Mucosa of rectum (tissue), 2 donors: ENCODE results near the gene TTC29.
"Not testable (repeated sequence)": the region's sequence is repeated elsewhere in the genome, so short reads cannot be mapped to it uniquely, and the experiment has no call there.

Source experiments
- H3K27ac ChIP-seq, 2 donors: one replicate each; pipeline ENCODE4 v1.7.0; 2013; ENCODE audit warnings: inconsistent platforms in 2 of 2, low read depth in 2 of 2, low read length in 2 of 2
- H3K27me3 ChIP-seq, 2 donors: one replicate each; pipeline ENCODE4 v1.7.0; 2013; ENCODE audit warnings: low read length in 2 of 2; ENCODE audit not compliant: control insufficient read depth in 2 of 2, insufficient read depth in 2 of 2
- H3K36me3 ChIP-seq, 2 donors: one replicate each; pipeline ENCODE4 v1.7.0; 2013; ENCODE audit warnings: low read length in 2 of 2; ENCODE audit not compliant: control insufficient read depth in 2 of 2, insufficient read depth in 2 of 2
- H3K4me1 ChIP-seq, 2 donors: one replicate each; pipeline ENCODE4 v1.7.0; 2013; ENCODE audit warnings: low read length in 2 of 2, mild to moderate bottlenecking in 1 of 2; ENCODE audit not compliant: control insufficient read depth in 2 of 2, insufficient read depth in 2 of 2
- H3K4me3 ChIP-seq, 2 donors: one replicate each; pipeline ENCODE4 v1.7.0; 2013; ENCODE audit warnings: low read length in 2 of 2
- H3K9ac ChIP-seq, 2 donors: one replicate each; pipeline ENCODE4 v1.7.0; 2013; ENCODE audit warnings: low read length in 2 of 2, low read depth in 1 of 2, mild to moderate bottlenecking in 1 of 2
- H3K9me3 ChIP-seq, 2 donors: one replicate each; pipeline ENCODE4 v1.7.0; 2013; ENCODE audit warnings: low read length in 2 of 2; ENCODE audit not compliant: control insufficient read depth in 2 of 2
- donor health status: healthy.
- donor health status: Normal muscosa, but diverticular disease.

TTC29 gene

DNA sequence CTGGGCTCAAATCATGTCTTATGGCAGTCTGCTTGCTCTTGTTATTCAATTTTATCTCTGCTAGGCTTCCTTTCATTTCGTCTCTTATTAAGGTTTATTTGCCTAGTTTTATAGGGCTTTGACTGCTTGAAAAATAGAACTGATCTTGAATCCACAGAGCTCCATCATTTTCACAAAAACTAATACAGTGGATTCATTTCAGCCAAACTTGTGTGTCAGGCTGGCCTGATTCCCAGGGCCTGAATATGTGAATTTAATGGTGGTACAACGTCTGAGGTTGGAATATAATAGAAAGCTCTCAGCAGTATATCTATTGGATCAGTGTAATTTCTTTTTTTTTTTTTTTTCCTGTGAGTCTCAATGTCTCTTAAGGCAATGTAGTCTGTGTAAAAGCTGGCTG, 183.6 kb downstream of the TTC29 start:
- Histone ChIP-seq H3K9me3 (no peaks in the 10 kb centered on the region), H3K27ac (no peak overlapping the region), H3K9ac (no peak overlapping the region), H3K4me1 (no peaks in the 10 kb centered on the region), H3K36me3 (no peaks in the 10 kb centered on the region), H3K4me3 (no peak overlapping the region), H3K27me3 (no peaks in the 10 kb centered on the region)

DNA sequence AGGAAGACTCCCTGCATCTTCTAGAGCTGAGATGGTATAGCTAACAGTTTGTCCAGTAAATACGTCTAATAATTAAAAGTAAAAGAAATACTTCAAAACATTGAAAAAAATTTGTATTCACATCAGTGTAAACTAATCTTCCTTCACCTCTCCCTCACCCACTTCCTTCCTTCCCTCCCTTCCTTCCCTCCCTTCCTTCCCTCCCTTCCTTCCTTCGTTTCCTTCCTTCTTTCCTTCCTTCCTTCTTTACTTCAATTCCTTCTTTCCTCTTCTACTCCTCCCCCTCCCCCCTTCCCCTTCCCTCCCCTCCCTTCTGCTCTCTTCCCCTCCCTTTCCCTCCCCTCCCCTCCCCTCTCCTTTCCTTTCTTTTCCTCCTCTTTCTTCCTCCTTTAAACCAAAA, 203.2 kb downstream of the TTC29 start:
- no peaks in the 10 kb centered on the region for H3K4me1 ChIP-seq
- H3K27me3 ChIP-seq = no peaks in the 10 kb centered on the region
- H3K36me3 ChIP-seq = no peaks in the 10 kb centered on the region
- no peaks in the 10 kb centered on the region for H3K9me3 ChIP-seq
- H3K27ac ChIP-seq = no peak overlapping the region
- H3K4me3 ChIP-seq = no peak overlapping the region
- no peak overlapping the region for H3K9ac ChIP-seq

GRCh38 chr4:146739182-146739581, 206.5 kb downstream of the TTC29 start:
- no peak overlapping the region for H3K4me3 ChIP-seq
- H3K27me3 ChIP-seq = no peaks in the 10 kb centered on the region
- H3K9ac ChIP-seq = no peak overlapping the region
- no peaks in the 10 kb centered on the region for H3K4me1 ChIP-seq
- H3K27ac ChIP-seq = no peak overlapping the region
- no peaks in the 10 kb centered on the region for H3K36me3 ChIP-seq
- H3K9me3 ChIP-seq = no peaks in the 10 kb centered on the region

DNA sequence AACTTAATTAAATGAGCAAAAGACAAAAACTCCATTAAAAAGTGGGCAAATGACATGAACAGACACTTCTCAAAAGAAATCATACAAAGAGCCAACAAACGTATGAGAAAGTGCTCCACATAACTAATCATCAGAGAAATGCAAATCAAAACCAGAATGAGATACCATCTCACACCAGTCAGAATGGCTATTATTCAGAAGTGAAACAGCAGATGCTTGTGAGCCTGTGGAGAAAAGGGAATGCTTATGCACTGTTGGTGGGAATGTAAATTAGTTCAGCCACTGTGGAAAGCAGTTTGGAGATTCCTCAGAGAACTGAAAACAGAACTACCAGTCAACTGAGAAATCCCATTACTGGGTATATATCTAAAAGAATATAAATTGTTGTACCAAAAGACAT, 222.1 kb downstream of the TTC29 start:
- H3K27ac ChIP-seq, H3K4me3 ChIP-seq, H3K36me3 ChIP-seq, H3K9me3 ChIP-seq, H3K9ac ChIP-seq, H3K27me3 ChIP-seq, H3K4me1 ChIP-seq: not testable (repeated sequence)

- Histone ChIP-seq H3K4me1 (no peaks in the 10 kb centered on the region), H3K36me3 (no peaks in the 10 kb centered on the region), H3K9ac (no peak overlapping the region), H3K9me3 (no peaks in the 10 kb centered on the region), H3K4me3 (no peak overlapping the region), H3K27me3 (no peaks in the 10 kb centered on the region), H3K27ac (no peak overlapping the region)
Measured at GRCh38 chr4:146709956-146710355, 235.7 kb downstream of the TTC29 start.

- H3K9me3 ChIP-seq = no peaks in the 10 kb centered on the region
Measured at GRCh38 chr4:146699910-146700309, 245.8 kb downstream of the TTC29 start.

GRCh38 chr4:146674829-146675570, 270.7 kb downstream of the TTC29 start:
- H3K9ac ChIP-seq = no peak overlapping the region

More at GRCh38 chr4:146699910-146700309, 245.8 kb downstream of the TTC29 start:
- H3K27me3 ChIP-seq = no peaks in the 10 kb centered on the region
- no peak overlapping the region for H3K4me3 ChIP-seq
- H3K27ac ChIP-seq = no peak overlapping the region
- H3K4me1 ChIP-seq = no peaks in the 10 kb centered on the region
- no peak overlapping the region for H3K9ac ChIP-seq
- H3K36me3 ChIP-seq = no peaks in the 10 kb centered on the region

GRCh38 chr4:146663968-146664311, 281.7 kb downstream of the TTC29 start:
- not testable (repeated sequence) for H3K27ac ChIP-seq, H3K4me3 ChIP-seq

More at GRCh38 chr4:146674829-146675570, 270.7 kb downstream of the TTC29 start:
- Histone ChIP-seq H3K9me3 (no peaks in the 10 kb centered on the region), H3K36me3 (no peaks in the 10 kb centered on the region), H3K27ac (no peak overlapping the region), H3K27me3 (no peaks in the 10 kb centered on the region), H3K4me1 (no peaks in the 10 kb centered on the region), H3K4me3 (no peak overlapping the region)

DNA sequence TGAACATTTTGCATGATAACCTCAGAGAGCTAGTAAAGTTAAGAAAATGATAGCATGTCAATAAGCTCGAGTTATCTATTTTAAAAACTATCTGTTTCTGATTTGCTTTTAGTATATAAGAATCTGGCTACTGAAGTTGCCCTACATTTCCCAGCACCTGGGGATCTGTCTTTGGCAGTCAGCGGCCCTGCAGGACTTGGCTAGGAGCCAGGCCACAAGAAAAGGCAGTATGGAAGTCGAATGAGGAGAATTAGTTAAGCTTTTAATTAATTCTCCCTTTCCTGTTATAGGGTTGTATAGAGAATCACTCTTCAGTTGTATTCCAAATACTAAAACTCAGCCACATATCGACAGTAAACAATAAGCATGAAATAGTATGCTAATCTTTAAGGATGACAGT, 284.3 kb downstream of the TTC29 start:
- H3K36me3 ChIP-seq = no peaks in the 10 kb centered on the region
- no peak overlapping the region for H3K4me3 ChIP-seq
- no peak overlapping the region for H3K27ac ChIP-seq
- H3K9ac ChIP-seq = no peak overlapping the region
- no peaks in the 10 kb centered on the region for H3K4me1 ChIP-seq
- no peaks in the 10 kb centered on the region for H3K27me3 ChIP-seq
- no peaks in the 10 kb centered on the region for H3K9me3 ChIP-seq

More at GRCh38 chr4:146663968-146664311, 281.7 kb downstream of the TTC29 start:
- not testable (repeated sequence) for H3K9me3 ChIP-seq, H3K9ac ChIP-seq, H3K36me3 ChIP-seq, H3K4me1 ChIP-seq, H3K27me3 ChIP-seq
